ENCODE results near the gene TEX36.
"Not testable (repeated sequence)": the region's sequence is repeated elsewhere in the genome, so short reads cannot be mapped to it uniquely, and the experiment has no call there.

Gene TEX36

GRCh38 chr10:125719173-125720001 lies 36.4 kb upstream of the TEX36 start, which contains the start of gene EDRF1:
Gene EDRF1, plus strand, starts transcription at chr10:125719709. Its CDS starts 99 bp downstream, at chr10:125719808.
- Histone ChIP-seq H3K36me3 (ENCODE audit: control insufficient read depth, insufficient read depth, low read length) (no peaks in the 10 kb centered on the region), H3K27me3 (replicated peaks; ENCODE audit: control insufficient read depth, insufficient read depth, low read length) (no peaks in the 10 kb centered on the region), H3K4me3 (replicated peaks; ENCODE audit: low read depth, low read length) (peak within 1 kb of the TSS; percentile 95)
- TF ChIP-seq CTCF (IDR thresholded peaks at IDR 0.05; ENCODE audit: insufficient read depth, low read length, poor library complexity, severe bottlenecking): no peak
- peak; percentile 99 for DNase-seq (ENCODE audit: extremely low read depth, insufficient read length)

- not testable (repeated sequence) for H3K4me3 ChIP-seq (replicated peaks; ENCODE audit: low read depth, low read length); H3K27me3 ChIP-seq (replicated peaks; ENCODE audit: control insufficient read depth, insufficient read depth, low read length); H3K36me3 ChIP-seq (ENCODE audit: control insufficient read depth, insufficient read depth, low read length); DNase-seq (ENCODE audit: extremely low read depth, insufficient read length)
Measured at GRCh38 chr10:125714728-125715127, 31.8 kb upstream of the TEX36 start.

- Histone ChIP-seq H3K4me3 (replicated peaks; ENCODE audit: low read depth, low read length) (no peak overlapping the region), H3K36me3 (ENCODE audit: control insufficient read depth, insufficient read depth, low read length) (no peaks in the 10 kb centered on the region), H3K27me3 (replicated peaks; ENCODE audit: control insufficient read depth, insufficient read depth, low read length) (no peaks in the 10 kb centered on the region)
- no peak for TF ChIP-seq CTCF (IDR thresholded peaks at IDR 0.05; ENCODE audit: insufficient read depth, low read length, poor library complexity, severe bottlenecking)
- no peak for DNase-seq (ENCODE audit: extremely low read depth, insufficient read length)
Measured at GRCh38 chr10:125711110-125711750, 28.3 kb upstream of the TEX36 start.

GRCh38 chr10:125709553-125710474 lies 26.9 kb upstream of the TEX36 start:
- TF ChIP-seq CTCF (IDR thresholded peaks at IDR 0.05; ENCODE audit: insufficient read depth, low read length, poor library complexity, severe bottlenecking): no peak
- no peak for DNase-seq (ENCODE audit: extremely low read depth, insufficient read length)
- H3K36me3 ChIP-seq (ENCODE audit: control insufficient read depth, insufficient read depth, low read length): no peaks in the 10 kb centered on the region
- H3K27me3 ChIP-seq (replicated peaks; ENCODE audit: control insufficient read depth, insufficient read depth, low read length): no peaks in the 10 kb centered on the region
- H3K4me3 ChIP-seq (replicated peaks; ENCODE audit: low read depth, low read length): no peak overlapping the region

GRCh38 chr10:125708971-125709503 lies 26.1 kb upstream of the TEX36 start:
- no peak for DNase-seq (ENCODE audit: extremely low read depth, insufficient read length)
- TF ChIP-seq CTCF (IDR thresholded peaks at IDR 0.05; ENCODE audit: insufficient read depth, low read length, poor library complexity, severe bottlenecking): no peak
- Histone ChIP-seq H3K36me3 (ENCODE audit: control insufficient read depth, insufficient read depth, low read length) (no peaks in the 10 kb centered on the region), H3K4me3 (replicated peaks; ENCODE audit: low read depth, low read length) (no peak overlapping the region), H3K27me3 (replicated peaks; ENCODE audit: control insufficient read depth, insufficient read depth, low read length) (no peaks in the 10 kb centered on the region)
